ENCODE measurements around the gene BCAS2. TPM values are rescaled to one million over a fixed set of nuclear protein-coding genes. Genes with fewer than 3 reads are reported as not detected.

The BCAS2 gene
- total RNA-seq, 2 experiments from 2014 or later = 39.3 to 40.8 TPM

DNA sequence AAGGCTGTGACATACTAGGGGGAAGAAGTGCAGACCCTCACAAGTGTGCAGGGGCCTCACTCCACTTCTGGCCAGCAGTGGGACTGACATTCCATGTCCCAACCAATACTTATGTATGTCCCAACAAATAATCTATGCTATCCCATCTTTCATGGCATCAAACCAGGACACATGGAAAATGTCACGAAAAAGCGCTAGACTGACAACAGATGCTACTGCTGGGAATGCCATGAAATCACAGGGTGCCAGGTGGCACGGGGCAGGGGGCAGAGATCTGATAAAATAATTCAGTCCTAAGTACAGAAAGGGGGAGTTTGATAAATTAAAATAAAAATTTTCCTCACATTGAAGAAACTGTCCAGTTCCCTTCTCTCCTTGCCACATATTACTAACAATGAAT lies 27.6 kb upstream of the BCAS2 start:
- no peak for DNase-seq (ENCODE audit: low spot score)
- ChIA-PET CTCF (ENCODE audit: unreplicated experiment) (no interaction called here), POLR2A (interaction anchor here (1.0 kb wide), 1 partner anchor 9 kb away, joined by 6 read pairs; no protein-coding TSS in a partner anchor)
- no peak overlapping the region for H3K4me3 ChIP-seq (ENCODE audit: low read depth, low read length, poor library complexity, severe bottlenecking)
- H3K36me3 ChIP-seq (ENCODE audit: insufficient read depth, low read length) = no peaks in the 10 kb centered on the region
- TF ChIP-seq, protein P1, sequence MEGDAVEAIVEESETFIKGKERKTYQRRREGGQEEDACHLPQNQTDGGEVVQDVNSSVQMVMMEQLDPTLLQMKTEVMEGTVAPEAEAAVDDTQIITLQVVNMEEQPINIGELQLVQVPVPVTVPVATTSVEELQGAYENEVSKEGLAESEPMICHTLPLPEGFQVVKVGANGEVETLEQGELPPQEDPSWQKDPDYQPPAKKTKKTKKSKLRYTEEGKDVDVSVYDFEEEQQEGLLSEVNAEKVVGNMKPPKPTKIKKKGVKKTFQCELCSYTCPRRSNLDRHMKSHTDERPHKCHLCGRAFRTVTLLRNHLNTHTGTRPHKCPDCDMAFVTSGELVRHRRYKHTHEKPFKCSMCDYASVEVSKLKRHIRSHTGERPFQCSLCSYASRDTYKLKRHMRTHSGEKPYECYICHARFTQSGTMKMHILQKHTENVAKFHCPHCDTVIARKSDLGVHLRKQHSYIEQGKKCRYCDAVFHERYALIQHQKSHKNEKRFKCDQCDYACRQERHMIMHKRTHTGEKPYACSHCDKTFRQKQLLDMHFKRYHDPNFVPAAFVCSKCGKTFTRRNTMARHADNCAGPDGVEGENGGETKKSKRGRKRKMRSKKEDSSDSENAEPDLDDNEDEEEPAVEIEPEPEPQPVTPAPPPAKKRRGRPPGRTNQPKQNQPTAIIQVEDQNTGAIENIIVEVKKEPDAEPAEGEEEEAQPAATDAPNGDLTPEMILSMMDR (conservative IDR thresholded peaks at IDR 0.05; ENCODE audit: low read length) = no peak
- TF ChIP-seq EZH2phosphoT487 (IDR thresholded peaks at IDR 0.05; ENCODE audit: borderline replicate concordance, low read depth, low read length) = no peak
- no peaks in the 10 kb centered on the region for H3K9me2 ChIP-seq (ENCODE audit: insufficient read depth, low read length)
- no peaks in the 10 kb centered on the region for H3K79me2 ChIP-seq (ENCODE audit: insufficient read depth, low read depth, low read length)
- H2AFZ ChIP-seq (ENCODE audit: low read length) = no peak overlapping the region
- no peaks in the 10 kb centered on the region for H4K20me1 ChIP-seq (ENCODE audit: insufficient read depth, low read length)
- no peaks in the 10 kb centered on the region for H3K9me3 ChIP-seq (ENCODE audit: low read length)
- no peak overlapping the region for H3K4me2 ChIP-seq (ENCODE audit: low read length)
- no peaks in the 10 kb centered on the region for H3K4me1 ChIP-seq (ENCODE audit: insufficient read depth, low read length, poor library complexity, severe bottlenecking)
- intact Hi-C loops (cut with micrococcal nuclease; ENCODE audit: unreplicated experiment) = no loop called here
- no TSS peak for BruUV-seq (replicated peaks)
- no peak overlapping the region for H3K27ac ChIP-seq (ENCODE audit: low read depth, low read length, poor library complexity, severe bottlenecking)

DNA sequence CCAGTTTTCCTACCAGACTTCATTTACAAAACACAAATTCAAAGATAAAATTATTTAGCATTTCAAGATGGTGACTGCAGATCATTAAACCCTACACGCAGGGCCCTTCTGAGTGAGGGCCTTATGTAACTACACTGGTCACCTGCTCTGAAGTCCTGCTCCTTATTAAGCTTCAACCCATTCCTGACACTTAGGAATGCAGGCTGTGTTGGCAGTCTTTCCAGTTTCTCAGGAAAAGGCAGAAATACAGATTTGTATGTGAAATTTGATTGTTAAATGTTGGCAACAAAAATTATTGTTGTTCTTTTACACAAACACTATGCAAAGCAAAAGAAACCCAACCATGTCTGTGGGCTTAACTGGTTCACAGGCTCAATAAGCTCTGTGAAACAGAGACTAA lies 25.8 kb upstream of the BCAS2 start:
- CTCF ChIA-PET (ENCODE audit: unreplicated experiment) = no interaction called here
- TF ChIP-seq, protein P1 (conservative IDR thresholded peaks at IDR 0.05; ENCODE audit: low read length) = no peak
- TF ChIP-seq EZH2phosphoT487 (IDR thresholded peaks at IDR 0.05; ENCODE audit: borderline replicate concordance, low read depth, low read length) = no peak

DNA sequence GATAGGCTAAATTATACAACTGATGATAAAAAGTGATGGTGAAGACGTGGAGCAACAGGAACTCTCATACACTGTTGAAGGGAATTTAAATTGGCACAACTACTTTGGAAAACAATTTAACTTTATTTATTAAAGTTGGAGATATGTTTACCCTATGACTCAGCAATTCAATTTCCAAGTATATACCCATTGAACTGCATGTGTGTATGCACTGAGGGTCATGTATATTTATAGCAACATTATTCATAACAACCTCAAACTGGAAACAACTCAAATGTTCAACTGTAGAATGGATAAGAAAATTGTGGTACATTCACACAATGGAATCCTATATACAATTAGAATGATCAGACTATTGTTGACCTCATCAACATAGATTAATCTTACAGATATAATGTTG lies 16.5 kb upstream of the BCAS2 start:
- ChIA-PET POLR2A (no interaction called here), CTCF (ENCODE audit: unreplicated experiment) (no interaction called here)
- BruUV-seq (replicated peaks) = no TSS peak
- no peaks in the 10 kb centered on the region for H3K9me2 ChIP-seq (ENCODE audit: insufficient read depth, low read length)
- no peak for DNase-seq (ENCODE audit: low spot score)
- no peak overlapping the region for H2AFZ ChIP-seq (ENCODE audit: low read length)
- no peak for TF ChIP-seq EZH2phosphoT487 (IDR thresholded peaks at IDR 0.05; ENCODE audit: borderline replicate concordance, low read depth, low read length)
- TF ChIP-seq, protein P1 (conservative IDR thresholded peaks at IDR 0.05; ENCODE audit: low read length) = no peak
- H3K4me1 ChIP-seq (ENCODE audit: insufficient read depth, low read length, poor library complexity, severe bottlenecking) = no peaks in the 10 kb centered on the region
- no peaks in the 10 kb centered on the region for H3K79me2 ChIP-seq (ENCODE audit: insufficient read depth, low read depth, low read length)
- H3K9me3 ChIP-seq (ENCODE audit: low read length) = no peaks in the 10 kb centered on the region
- no peak overlapping the region for H3K4me2 ChIP-seq (ENCODE audit: low read length)
- H3K27ac ChIP-seq (ENCODE audit: low read depth, low read length, poor library complexity, severe bottlenecking) = no peak overlapping the region
- H3K36me3 ChIP-seq (ENCODE audit: insufficient read depth, low read length) = no peaks in the 10 kb centered on the region
- no peaks in the 10 kb centered on the region for H4K20me1 ChIP-seq (ENCODE audit: insufficient read depth, low read length)
- intact Hi-C loops (cut with micrococcal nuclease; ENCODE audit: unreplicated experiment) = no loop called here
- no peak overlapping the region for H3K4me3 ChIP-seq (ENCODE audit: low read depth, low read length, poor library complexity, severe bottlenecking)

More for the DNA sequence above, 25.8 kb upstream of the BCAS2 start:
- Histone ChIP-seq H3K9me3 (ENCODE audit: low read length) (no peaks in the 10 kb centered on the region), H3K4me2 (ENCODE audit: low read length) (no peak overlapping the region), H4K20me1 (ENCODE audit: insufficient read depth, low read length) (no peaks in the 10 kb centered on the region), H3K9me2 (ENCODE audit: insufficient read depth, low read length) (no peaks in the 10 kb centered on the region), H3K79me2 (ENCODE audit: insufficient read depth, low read depth, low read length) (no peaks in the 10 kb centered on the region), H2AFZ (ENCODE audit: low read length) (no peak overlapping the region), H3K4me1 (ENCODE audit: insufficient read depth, low read length, poor library complexity, severe bottlenecking) (no peaks in the 10 kb centered on the region), H3K4me3 (ENCODE audit: low read depth, low read length, poor library complexity, severe bottlenecking) (no peak overlapping the region), H3K36me3 (ENCODE audit: insufficient read depth, low read length) (no peaks in the 10 kb centered on the region), H3K27ac (ENCODE audit: low read depth, low read length, poor library complexity, severe bottlenecking) (no peak overlapping the region)
- POLR2A ChIA-PET = no interaction called here
- intact Hi-C loops (cut with micrococcal nuclease; ENCODE audit: unreplicated experiment) = no loop called here
- BruUV-seq (replicated peaks) = no TSS peak
- DNase-seq (ENCODE audit: low spot score) = no peak

Measured in OCI-LY7 (cell line).